ENCODE measurements around the gene LRCH1. TPM values are rescaled to one million over a fixed set of nuclear protein-coding genes. Genes with fewer than 3 reads are reported as not detected.
A peak's percentile ranks its signal among the peaks of the same experiment; 100 is the strongest.

LRCH1 gene
- total and polyA plus RNA-seq, 10 of the 15 experiments (the other 5 are each of a cell fraction or from before 2014, with no cell fraction given), result 5.3 to 48.9 (median 14.4) TPM

DNA sequence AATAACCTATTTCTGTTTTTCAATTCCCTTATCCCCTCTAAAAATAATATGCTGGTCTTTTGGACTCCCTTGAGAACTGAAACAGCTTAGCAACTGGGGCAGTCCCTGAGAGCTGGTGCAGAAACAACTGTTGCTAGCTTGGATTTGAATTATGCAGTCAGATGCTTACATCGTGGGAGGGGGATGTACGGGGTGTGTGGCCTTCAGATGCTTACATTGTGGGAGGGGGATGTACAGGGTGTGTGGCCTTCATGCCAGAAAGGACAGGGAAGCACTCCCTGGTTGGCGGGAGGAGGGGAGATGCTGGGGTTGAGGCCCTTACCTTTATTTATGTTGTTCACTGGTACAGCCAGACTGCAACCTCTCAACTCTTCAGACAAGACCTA lies 25.6 kb downstream of the LRCH1 start (continued):
- TF ChIP-seq RCOR1 (conservative IDR thresholded peaks at IDR 0.05; ENCODE audit: low read depth, low read length) (no peak), EED (IDR thresholded peaks at IDR 0.05; ENCODE audit: low read depth) (peak; percentile 62; the same call in 1 of the 2 replicates), SMAD1 (IDR thresholded peaks at IDR 0.05; ENCODE audit: low read depth, partially characterized antibody) (peak; percentile 63), CEBPB (IDR thresholded peaks at IDR 0.05; ENCODE audit: borderline replicate concordance in 1 of 2, low read depth in 2 of 2, low read length in 2 of 2) (no peak), BMI1 (IDR thresholded peaks at IDR 0.05; ENCODE audit: borderline replicate concordance) (peak; percentile 62; the same call in 1 of the 2 replicates), IKZF2 (IDR thresholded peaks at IDR 0.05) (peak; percentile 79 to 80; a peak in 2 of 4 replicates), ETV6 (conservative IDR thresholded peaks at IDR 0.05 in 1 of 2, IDR thresholded peaks at IDR 0.05 in 1 of 2; ENCODE audit: borderline replicate concordance in 1 of 2, low read depth in 1 of 2) (no peak), IRF4 (IDR thresholded peaks at IDR 0.05; ENCODE audit: low read depth, low read length) (no peak), POU2F2 (IDR thresholded peaks at IDR 0.05; ENCODE audit: borderline replicate concordance, low read depth, low read length) (peak; percentile 88; the same call in 1 of the 3 replicates), STAT1 (conservative IDR thresholded peaks at IDR 0.05) (no peak), NFYA (IDR thresholded peaks at IDR 0.05; ENCODE audit: borderline replicate concordance, low read depth, low read length) (no peak), DPF2 (IDR thresholded peaks at IDR 0.05) (0 out of 2 replicates have a peak, but pooled peaks have one; percentile 12), SMC3 (IDR thresholded peaks at IDR 0.05; ENCODE audit: borderline replicate concordance, low read length) (0 out of 2 replicates have a peak, but pooled peaks have one; percentile 8), NFIC (IDR thresholded peaks at IDR 0.05; ENCODE audit: low read depth, low read length) (peak; percentile 81), CREB1 (IDR thresholded peaks at IDR 0.05; ENCODE audit: low read depth) (peak; percentile 16; the same call in 1 of the 2 replicates), SREBF2 (IDR thresholded peaks at IDR 0.05; ENCODE audit: low read length) (no peak), POLR2AphosphoS5 (IDR thresholded peaks at IDR 0.05; ENCODE audit: low read length) (no peak)
- TF ChIP-seq, protein P1, sequence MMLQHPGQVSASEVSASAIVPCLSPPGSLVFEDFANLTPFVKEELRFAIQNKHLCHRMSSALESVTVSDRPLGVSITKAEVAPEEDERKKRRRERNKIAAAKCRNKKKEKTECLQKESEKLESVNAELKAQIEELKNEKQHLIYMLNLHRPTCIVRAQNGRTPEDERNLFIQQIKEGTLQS (IDR thresholded peaks at IDR 0.05; ENCODE audit: borderline replicate concordance, extremely low read depth, low read depth, low read length), result no peak
- TF ChIP-seq, protein P2, sequence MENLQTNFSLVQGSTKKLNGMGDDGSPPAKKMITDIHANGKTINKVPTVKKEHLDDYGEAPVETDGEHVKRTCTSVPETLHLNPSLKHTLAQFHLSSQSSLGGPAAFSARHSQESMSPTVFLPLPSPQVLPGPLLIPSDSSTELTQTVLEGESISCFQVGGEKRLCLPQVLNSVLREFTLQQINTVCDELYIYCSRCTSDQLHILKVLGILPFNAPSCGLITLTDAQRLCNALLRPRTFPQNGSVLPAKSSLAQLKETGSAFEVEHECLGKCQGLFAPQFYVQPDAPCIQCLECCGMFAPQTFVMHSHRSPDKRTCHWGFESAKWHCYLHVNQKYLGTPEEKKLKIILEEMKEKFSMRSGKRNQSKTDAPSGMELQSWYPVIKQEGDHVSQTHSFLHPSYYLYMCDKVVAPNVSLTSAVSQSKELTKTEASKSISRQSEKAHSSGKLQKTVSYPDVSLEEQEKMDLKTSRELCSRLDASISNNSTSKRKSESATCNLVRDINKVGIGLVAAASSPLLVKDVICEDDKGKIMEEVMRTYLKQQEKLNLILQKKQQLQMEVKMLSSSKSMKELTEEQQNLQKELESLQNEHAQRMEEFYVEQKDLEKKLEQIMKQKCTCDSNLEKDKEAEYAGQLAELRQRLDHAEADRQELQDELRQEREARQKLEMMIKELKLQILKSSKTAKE (IDR thresholded peaks at IDR 0.05; ENCODE audit: low read depth, poor library complexity, severe bottlenecking), result no peak
- TF ChIP-seq, protein P3, sequence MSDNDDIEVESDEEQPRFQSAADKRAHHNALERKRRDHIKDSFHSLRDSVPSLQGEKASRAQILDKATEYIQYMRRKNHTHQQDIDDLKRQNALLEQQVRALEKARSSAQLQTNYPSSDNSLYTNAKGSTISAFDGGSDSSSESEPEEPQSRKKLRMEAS (IDR thresholded peaks at IDR 0.05; ENCODE audit: low read depth, low read length), result peak; percentile 37; the same call in 1 of the 2 replicates
- TF ChIP-seq, protein P4, sequence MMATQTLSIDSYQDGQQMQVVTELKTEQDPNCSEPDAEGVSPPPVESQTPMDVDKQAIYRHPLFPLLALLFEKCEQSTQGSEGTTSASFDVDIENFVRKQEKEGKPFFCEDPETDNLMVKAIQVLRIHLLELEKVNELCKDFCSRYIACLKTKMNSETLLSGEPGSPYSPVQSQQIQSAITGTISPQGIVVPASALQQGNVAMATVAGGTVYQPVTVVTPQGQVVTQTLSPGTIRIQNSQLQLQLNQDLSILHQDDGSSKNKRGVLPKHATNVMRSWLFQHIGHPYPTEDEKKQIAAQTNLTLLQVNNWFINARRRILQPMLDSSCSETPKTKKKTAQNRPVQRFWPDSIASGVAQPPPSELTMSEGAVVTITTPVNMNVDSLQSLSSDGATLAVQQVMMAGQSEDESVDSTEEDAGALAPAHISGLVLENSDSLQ (IDR thresholded peaks at IDR 0.05), result no peak
- TF ChIP-seq, protein P5, sequence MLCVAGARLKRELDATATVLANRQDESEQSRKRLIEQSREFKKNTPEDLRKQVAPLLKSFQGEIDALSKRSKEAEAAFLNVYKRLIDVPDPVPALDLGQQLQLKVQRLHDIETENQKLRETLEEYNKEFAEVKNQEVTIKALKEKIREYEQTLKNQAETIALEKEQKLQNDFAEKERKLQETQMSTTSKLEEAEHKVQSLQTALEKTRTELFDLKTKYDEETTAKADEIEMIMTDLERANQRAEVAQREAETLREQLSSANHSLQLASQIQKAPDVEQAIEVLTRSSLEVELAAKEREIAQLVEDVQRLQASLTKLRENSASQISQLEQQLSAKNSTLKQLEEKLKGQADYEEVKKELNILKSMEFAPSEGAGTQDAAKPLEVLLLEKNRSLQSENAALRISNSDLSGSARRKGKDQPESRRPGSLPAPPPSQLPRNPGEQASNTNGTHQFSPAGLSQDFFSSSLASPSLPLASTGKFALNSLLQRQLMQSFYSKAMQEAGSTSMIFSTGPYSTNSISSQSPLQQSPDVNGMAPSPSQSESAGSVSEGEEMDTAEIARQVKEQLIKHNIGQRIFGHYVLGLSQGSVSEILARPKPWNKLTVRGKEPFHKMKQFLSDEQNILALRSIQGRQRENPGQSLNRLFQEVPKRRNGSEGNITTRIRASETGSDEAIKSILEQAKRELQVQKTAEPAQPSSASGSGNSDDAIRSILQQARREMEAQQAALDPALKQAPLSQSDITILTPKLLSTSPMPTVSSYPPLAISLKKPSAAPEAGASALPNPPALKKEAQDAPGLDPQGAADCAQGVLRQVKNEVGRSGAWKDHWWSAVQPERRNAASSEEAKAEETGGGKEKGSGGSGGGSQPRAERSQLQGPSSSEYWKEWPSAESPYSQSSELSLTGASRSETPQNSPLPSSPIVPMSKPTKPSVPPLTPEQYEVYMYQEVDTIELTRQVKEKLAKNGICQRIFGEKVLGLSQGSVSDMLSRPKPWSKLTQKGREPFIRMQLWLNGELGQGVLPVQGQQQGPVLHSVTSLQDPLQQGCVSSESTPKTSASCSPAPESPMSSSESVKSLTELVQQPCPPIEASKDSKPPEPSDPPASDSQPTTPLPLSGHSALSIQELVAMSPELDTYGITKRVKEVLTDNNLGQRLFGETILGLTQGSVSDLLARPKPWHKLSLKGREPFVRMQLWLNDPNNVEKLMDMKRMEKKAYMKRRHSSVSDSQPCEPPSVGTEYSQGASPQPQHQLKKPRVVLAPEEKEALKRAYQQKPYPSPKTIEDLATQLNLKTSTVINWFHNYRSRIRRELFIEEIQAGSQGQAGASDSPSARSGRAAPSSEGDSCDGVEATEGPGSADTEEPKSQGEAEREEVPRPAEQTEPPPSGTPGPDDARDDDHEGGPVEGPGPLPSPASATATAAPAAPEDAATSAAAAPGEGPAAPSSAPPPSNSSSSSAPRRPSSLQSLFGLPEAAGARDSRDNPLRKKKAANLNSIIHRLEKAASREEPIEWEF (IDR thresholded peaks at IDR 0.05; ENCODE audit: insufficient replicate concordance, low read depth, low read length), result peak; percentile 51

All from GM12878 (cell line).